A673 (cell line): ENCODE measurements around the gene ZNHIT6. TPM values are rescaled to one million over a fixed set of nuclear protein-coding genes. Genes with fewer than 3 reads are reported as not detected.

Experiments
- BruUV-seq: library from RNA; stranded (reverse); fragments of 400-500 nt; replicated peaks from 2 replicates; lab custom pipeline; 2021; lab: Mats Ljungman, UMichigan
- CTCF ChIA-PET: fragments of 300-600 bp; sonication (Branson Sonifier 250); formaldehyde crosslinking; loops from one replicate; lab custom pipeline; 2022; ENCODE audit warnings: antibody characterized with exemption; lab: Charles Lee
- POLR2A ChIA-PET: fragments of 300-600 bp; sonication (Branson Sonifier 250); formaldehyde crosslinking; loops from one replicate; lab custom pipeline; 2022; ENCODE audit warnings: antibody characterized with exemption; ENCODE audit not compliant: low non-redundant PET; lab: Charles Lee
- DNase-seq: peaks from one replicate; pipeline ENCODE4 v3.0.0-alpha.2; 2015; ENCODE audit warnings: low spot score
- H3K27ac ChIP-seq: fragments of 200-600 bp; sonication (generic); 2 replicates; pipeline ENCODE4 v1.5.1; 2016; ENCODE audit warnings: mixed run types, low read depth, mild to moderate bottlenecking, mixed read lengths, antibody characterized with exemption, low read length; ENCODE audit not compliant: poor library complexity, severe bottlenecking
- H3K27me3 ChIP-seq: fragments of 200-600 bp; sonication (generic); replicated peaks from 2 replicates; pipeline ENCODE4 v1.6.1; 2017; ENCODE audit warnings: mixed run types, low read depth, mild to moderate bottlenecking, mixed read lengths, antibody characterized with exemption, low read length; ENCODE audit not compliant: insufficient read depth, poor library complexity
- H3K36me3 ChIP-seq: fragments of 200-600 bp; sonication (generic); 2 replicates; pipeline ENCODE4 v1.6.1; 2016; ENCODE audit warnings: mixed run types, mild to moderate bottlenecking, mixed read lengths, antibody characterized with exemption, low read length; ENCODE audit not compliant: insufficient read depth, poor library complexity, severe bottlenecking
- H3K4me1 ChIP-seq: fragments of 200-600 bp; sonication (generic); 2 replicates; pipeline ENCODE4 v1.6.1; 2017; ENCODE audit warnings: mixed run types, mild to moderate bottlenecking, mixed read lengths, antibody characterized with exemption, low read length; ENCODE audit not compliant: insufficient read depth, poor library complexity, severe bottlenecking
- H3K4me3 ChIP-seq: fragments of 200-600 bp; sonication (generic); 2 replicates; pipeline ENCODE4 v1.5.1; 2016; ENCODE audit warnings: low read depth, mixed run types, mild to moderate bottlenecking, mixed read lengths, low read length; ENCODE audit not compliant: poor library complexity, severe bottlenecking
- H3K9me3 ChIP-seq: fragments of 200-600 bp; sonication (generic); 2 replicates; pipeline ENCODE4 v1.6.1; 2016; ENCODE audit warnings: mixed run types, low read depth, mild to moderate bottlenecking, mixed read lengths, antibody characterized with exemption, low read length; ENCODE audit not compliant: poor library complexity, severe bottlenecking
- CTCF ChIP-seq: fragments of 300-800, 200-600 bp; sonication (generic); conservative IDR thresholded peaks from 2 replicates; pipeline ENCODE4 v1.5.1; 2017; ENCODE audit warnings: low read depth, mild to moderate bottlenecking, antibody characterized with exemption, low read length, moderate library complexity, mixed read lengths
- EZH2 ChIP-seq: fragments of 200-600 bp; sonication (generic); IDR thresholded peaks from 2 replicates; pipeline ENCODE4 v1.6.1; 2017; ENCODE audit warnings: borderline replicate concordance, low read depth, mild to moderate bottlenecking, mixed read lengths, antibody characterized with exemption, low read length; ENCODE audit not compliant: poor library complexity, severe bottlenecking
- intact Hi-C: fragments of 100-400 bp; cut with micrococcal nuclease; formaldehyde crosslinking; loops from one replicate; pipeline ENCODE4 v1.10.0; 2022; ENCODE audit not compliant: unreplicated experiment
- total RNA-seq: library from RNA; stranded (reverse); gene quantifications from 2 replicates; pipeline ENCODE4 v1.2.3, GENCODE V29; 2021

The ZNHIT6 gene
- total RNA-seq, 1 experiment from 2014 or later: 37.6 TPM

- ChIA-PET POLR2A (no interaction called here), CTCF (no interaction called here)
These were observed 91.5 kb downstream of the ZNHIT6 start for GRCh38 chr1:85616736-85617135.

GRCh38 chr1:85616364-85616705 is 91.9 kb downstream of the ZNHIT6 start:
- Histone ChIP-seq H3K27me3 (no peaks in the 10 kb centered on the region), H3K9me3 (peaks cover 5% of the 10 kb centered on the region), H3K4me3 (no peak overlapping the region), H3K27ac (no peak overlapping the region), H3K36me3 (peaks cover under 1% of the 10 kb centered on the region), H3K4me1 (no peaks in the 10 kb centered on the region)
- CTCF ChIA-PET: no interaction called here
- no peak for TF ChIP-seq CTCF
- DNase-seq: no peak
- BruUV-seq: no TSS peak
- intact Hi-C loops: no loop called here
- POLR2A ChIA-PET: no interaction called here

More at GRCh38 chr1:85616736-85617135, 91.5 kb downstream of the ZNHIT6 start:
- Histone ChIP-seq H3K27me3 (no peaks in the 10 kb centered on the region), H3K4me3 (no peak overlapping the region), H3K4me1 (no peaks in the 10 kb centered on the region), H3K27ac (no peak overlapping the region), H3K36me3 (peaks cover 5% of the 10 kb centered on the region), H3K9me3 (peaks cover 9% of the 10 kb centered on the region)
- no peak for TF ChIP-seq CTCF
- no peak for TF ChIP-seq EZH2
- no TSS peak for BruUV-seq
- no peak for DNase-seq
- intact Hi-C loops: no loop called here

- POLR2A ChIA-PET: no interaction called here
- intact Hi-C loops: no loop called here
- Histone ChIP-seq H3K4me3 (no peak overlapping the region), H3K27me3 (no peaks in the 10 kb centered on the region), H3K36me3 (no peaks in the 10 kb centered on the region), H3K27ac (no peak overlapping the region), H3K4me1 (no peaks in the 10 kb centered on the region), H3K9me3 (no peaks in the 10 kb centered on the region)
- CTCF ChIA-PET: no interaction called here
- BruUV-seq: no TSS peak
- TF ChIP-seq EZH2: no peak
- no peak for TF ChIP-seq CTCF
- no peak for DNase-seq
These were observed 92.5 kb downstream of the ZNHIT6 start for GRCh38 chr1:85615586-85616363.
